K562 (cell line): ENCODE measurements around the gene AGO3. TPM values are rescaled to one million over a fixed set of nuclear protein-coding genes. Genes with fewer than 3 reads are reported as not detected.

ENCODE experiments used
- ATAC-seq: fragments of 200-7000 bp; cut with Tn5 transposase; 3 replicates; pipeline ENCODE4 v1.9.1; 2020; ENCODE audit warnings: moderate library complexity
- BruUV-seq: library from RNA; stranded (reverse); fragments of 400-500 nt; replicated peaks from 2 replicates; lab custom pipeline; 2021; lab: Mats Ljungman, UMichigan
- CTCF ChIA-PET: fragments of 300-600 bp; formaldehyde crosslinking; extraction: SDS; loops from one replicate; lab custom pipeline; 2021; ENCODE audit warnings: low intra/inter-chr PET ratio; lab: Yijun Ruan, JAX
- POLR2A ChIA-PET: fragments of 300-600, 350-650 bp; sonication (Branson Sonifier 250); formaldehyde crosslinking; extraction: SDS; loops from one replicate; lab custom pipeline; 2021; ENCODE audit warnings: antibody characterized with exemption, inconsistent platforms; lab: Yijun Ruan, JAX
- DNase-seq, 4 experiments: peaks; one replicate each; pipeline versions ENCODE4 v3.0.0 to v3.0.0-alpha.2; 2011 to 2018; ENCODE audit warnings: low spot score in 3 of 4, mixed read lengths in 3 of 4; ENCODE audit errors: extremely low read depth in 1 of 4
- FAIRE-seq: peaks from 2 replicates; lab custom pipeline; 2011; peaks lifted over from hg19 to GRCh38; lab: Jason Lieb, UNC
- H2AFZ ChIP-seq: 2 replicates; pipeline ENCODE4 v1.6.0; 2011; ENCODE audit warnings: low read depth, low read length, control low read depth, inconsistent platforms
- H3K27ac ChIP-seq: fragments of 200-600 bp; 3 replicates; pipeline ENCODE4 v1.8.0; 2011; ENCODE audit warnings: low read depth, mild to moderate bottlenecking, control low read depth, inconsistent platforms, low read length, moderate library complexity, mixed read lengths; ENCODE audit errors: extremely low read depth
- H3K27me3 ChIP-seq, 2 experiments: fragments of 300-600 bp in 1 of 2; 2 replicates in 1 of 2; 3 replicates in 1 of 2; pipeline versions ENCODE4 v1.6.0 to v1.8.0; 2011; ENCODE audit warnings: inconsistent platforms in 2 of 2, low read length in 2 of 2, mild to moderate bottlenecking in 1 of 2, mixed read lengths in 1 of 2, moderate library complexity in 1 of 2; ENCODE audit not compliant: control insufficient read depth in 2 of 2, insufficient read depth in 2 of 2
- H3K36me3 ChIP-seq: fragments of 300-600 bp; 3 replicates; pipeline ENCODE4 v1.8.0; 2011; ENCODE audit warnings: mild to moderate bottlenecking, low read length, inconsistent platforms; ENCODE audit not compliant: control insufficient read depth, insufficient read depth
- H3K4me1 ChIP-seq, 2 experiments: fragments of 200-600 bp in 1 of 2; replicated peaks in 1 of 2; 2 replicates in 1 of 2; 3 replicates in 1 of 2; pipeline versions ENCODE4 v1.5.1 to v1.8.0; 2011; ENCODE audit warnings: inconsistent platforms in 2 of 2, low read length in 2 of 2, mild to moderate bottlenecking in 1 of 2, mixed read lengths in 1 of 2, moderate library complexity in 1 of 2; ENCODE audit not compliant: control insufficient read depth in 2 of 2, insufficient read depth in 2 of 2
- H3K4me2 ChIP-seq: 2 replicates; pipeline ENCODE4 v1.6.1; 2011; ENCODE audit warnings: low read length, control low read depth, inconsistent platforms, mixed read lengths; ENCODE audit not compliant: insufficient read depth
- H3K4me3 ChIP-seq: fragments of 200-600 bp; sonication (generic), shearing (Covaris generic); 2 replicates; pipeline ENCODE4 v1.5.1; 2016; ENCODE audit warnings: control low read depth, inconsistent platforms
- H3K79me2 ChIP-seq: fragments of 200-600 bp; 3 replicates; pipeline ENCODE4 v1.8.0; 2011; ENCODE audit warnings: low read length, inconsistent platforms; ENCODE audit not compliant: control insufficient read depth, insufficient read depth
- H3K9ac ChIP-seq, 2 experiments: 2 replicates each; pipeline versions ENCODE4 v1.6.0 to v1.6.1; 2011; ENCODE audit warnings: low read depth in 2 of 2, low read length in 2 of 2, control low read depth in 1 of 2, inconsistent platforms in 1 of 2, mild to moderate bottlenecking in 1 of 2, mixed read lengths in 1 of 2; ENCODE audit not compliant: insufficient read depth in 1 of 2
- H3K9me1 ChIP-seq: one replicate; pipeline ENCODE4 v1.6.0; 2011; ENCODE audit warnings: inconsistent platforms, mild to moderate bottlenecking, low read length, moderate library complexity; ENCODE audit not compliant: control insufficient read depth, insufficient read depth
- H3K9me3 ChIP-seq: replicated peaks from 2 replicates; pipeline ENCODE4 v1.5.1; 2011; ENCODE audit warnings: low read depth, low read length, inconsistent platforms; ENCODE audit not compliant: control insufficient read depth, insufficient read depth
- H4K20me1 ChIP-seq: replicated peaks from 2 replicates; pipeline ENCODE4 v1.6.1; 2011; ENCODE audit warnings: low read length, inconsistent platforms, mixed read lengths; ENCODE audit not compliant: control insufficient read depth, insufficient read depth
- ATF3 ChIP-seq, 2 experiments: fragments of 450-650 bp in 1 of 2; sonication (generic) in 1 of 2; formaldehyde crosslinking in 1 of 2; IDR thresholded peaks in 1 of 2; conservative IDR thresholded peaks in 1 of 2; 2 replicates each; pipeline versions ENCODE4 v1.6.1 to v1.8.1; 2016 to 2023; ENCODE audit warnings: mild to moderate bottlenecking in 2 of 2, moderate library complexity in 2 of 2, inconsistent platforms in 1 of 2, missing genetic modification reagents in 1 of 2
- ZBTB33 ChIP-seq: sonication (generic); formaldehyde crosslinking; IDR thresholded peaks from 2 replicates; pipeline ENCODE4 v1.8.1; 2023; ENCODE audit warnings: mild to moderate bottlenecking, missing genetic modification reagents
- ZBTB7A ChIP-seq: IDR thresholded peaks from 2 replicates; pipeline ENCODE4 v1.6.1; 2011; ENCODE audit warnings: low read depth, mild to moderate bottlenecking, low read length, moderate library complexity, borderline replicate concordance; ENCODE audit not compliant: control insufficient read depth
- ZNF165 ChIP-seq: fragments of 250-450 bp; sonication (Bioruptor Pico); IDR thresholded peaks from 2 replicates; pipeline ENCODE4 v1.4.0; 2020; ENCODE audit warnings: borderline replicate concordance
- ZNF518B ChIP-seq: fragments of 250-450 bp; sonication (Bioruptor Pico); IDR thresholded peaks from 2 replicates; pipeline ENCODE4 v1.5.0; 2021; ENCODE audit warnings: mild to moderate bottlenecking, moderate library complexity
- WGBS: fragments of 100-300 bp; shearing (Covaris generic); methylation state at CpG from one replicate; pipeline ENCODE4 v1.1.6; 2016; ENCODE audit warnings: low coverage, mixed read lengths; ENCODE audit not compliant: insufficient coverage; ENCODE audit errors: missing lambda C conversion rate; 5-methylcytosine and 5-hydroxymethylcytosine counted together
- in situ Hi-C: fragments of 300-500 bp; cut with MboI; formaldehyde crosslinking; loops from 4 replicates; pipeline ENCODE4 v1.15.0; 2018; ENCODE audit warnings: inconsistent platforms, mixed read lengths
- intact Hi-C: fragments of 100-400 bp; cut with micrococcal nuclease; formaldehyde crosslinking; loops from 2 replicates; pipeline ENCODE4 v1.14.2; 2022
- polyA plus RNA-seq, 8 experiments: library from polyadenylated mRNA; depleted of rRNA in 4 of 8; stranded (reverse) in 5 of 8; unstranded in 3 of 8; fragments of >200 nt; fragmentation: Nextera tagmentation in 2 of 8; fragmentation: Illumina TruSeq in 1 of 8; extraction: Ambion mirVana in 2 of 8; extraction: Trizol in 1 of 8; gene quantifications; 2 replicates each; pipeline versions ENCODE4 v1.2.1 to v1.2.3, GENCODE V29; 2011 to 2014; ENCODE audit warnings: inconsistent platforms in 1 of 8, missing spikeins in 1 of 8
- total RNA-seq, 7 experiments: library from RNA; depleted of rRNA in 6 of 7; stranded (reverse); fragments of >200 nt in 6 of 7; fragmentation: Illumina TruSeq in 2 of 7; extraction: Trizol in 2 of 7; gene quantifications; 2 replicates each; pipeline versions ENCODE4 v1.2.1 to v1.2.3, GENCODE V29; 2011 to 2021; ENCODE audit warnings: low replicate concordance in 1 of 7

Gene AGO3
- total and polyA plus RNA-seq, 9 of the 15 experiments (the other 6 are each of a cell fraction or from before 2014, with no cell fraction given) = 4.5 to 41.5 (median 22.7) TPM

- peak overlapping the region; percentile 5; the same call in 1 of the 2 replicates for H2AFZ ChIP-seq
- FAIRE-seq (no peak), DNase-seq (peak in 2 of 4 experiments; percentile 39), ATAC-seq (peak; percentile 26; the same call in 2 of the 3 replicates)
- H3K36me3 ChIP-seq = no peaks in the 10 kb centered on the region
- peak overlapping the region in 1 of 2 experiments; percentile 83; a peak in 2 of 4 replicates for H3K9ac ChIP-seq
- in situ Hi-C loops = no loop called here
- ChIA-PET CTCF (no interaction called here), POLR2A (interaction anchor here (0.6 to 1.4 kb wide), 5 partner anchors 10 to 305 kb away, joined by 3 to 5 read pairs (median 3); partner anchors contain the start of gene THRAP3)
- no peak overlapping the region for H3K27ac ChIP-seq
- intact Hi-C loops = no loop called here
- H4K20me1 ChIP-seq = no peaks in the 10 kb centered on the region; the same call in none of the 2 replicates
- no peaks in the 10 kb centered on the region for H3K9me3 ChIP-seq
- H3K4me3 ChIP-seq = no peak overlapping the region
- TF ChIP-seq ZBTB7A (peak; percentile 15; the same call in 1 of the 2 replicates), ZNF518B (CRISPR knock-in tag) (no peak), ZBTB33 (CRISPR knock-in tag) (peak; percentile 97), ZNF165 (CRISPR knock-in tag) (no peak), ATF3 (IDR thresholded peaks at IDR 0.05) (peak; percentile 51), ATF3 (CRISPR knock-in tag; conservative IDR thresholded peaks at IDR 0.05) (no peak)
- no peaks in the 10 kb centered on the region for H3K9me1 ChIP-seq
- H3K4me2 ChIP-seq = no peak overlapping the region
- H3K79me2 ChIP-seq = no peaks in the 10 kb centered on the region
- no TSS peak for BruUV-seq
- 67% methylated on average over 18 of the region's 18 CpGs for WGBS
- no peaks in the 10 kb centered on the region for H3K27me3 ChIP-seq
- peaks cover 0 to 24% of the 10 kb centered on the region in 2 experiments; a peak in 3 of 5 replicates for H3K4me1 ChIP-seq
Measured at GRCh38 chr1:36115200-36115669, 184.3 kb downstream of the AGO3 start.
